SK-N-SH treated with all-trans-retinoic acid at 6 μM for 48 hours (cell line): ENCODE data around the gene TMEM250.

Experiments
- ATAC-seq: fragments of 200-7000 bp; cut with Tn5 transposase; 3 replicates; pipeline ENCODE4 v1.9.1; 2020; ENCODE audit warnings: mild to moderate bottlenecking, moderate library complexity
- ARNTL ChIP-seq: fragments of 450-650 bp; formaldehyde crosslinking; IDR thresholded peaks from 2 replicates; pipeline ENCODE4 v1.5.0; 2020; ENCODE audit warnings: low read depth, mild to moderate bottlenecking, moderate library complexity, borderline replicate concordance
- BACH2 ChIP-seq: fragments of 250-450 bp; sonication (Bioruptor Pico); IDR thresholded peaks from 2 replicates; pipeline ENCODE4 v1.9.0; 2021; ENCODE audit warnings: mild to moderate bottlenecking, borderline replicate concordance
- CSDC2 ChIP-seq: fragments of 250-450 bp; sonication (Bioruptor Pico); IDR thresholded peaks from 2 replicates; pipeline ENCODE4 v1.5.0; 2020; ENCODE audit warnings: mild to moderate bottlenecking, moderate library complexity
- ESRRG ChIP-seq: fragments of 250-450 bp; sonication (Bioruptor Pico); IDR thresholded peaks from 2 replicates; pipeline ENCODE4 v1.6.1; 2021; ENCODE audit warnings: mild to moderate bottlenecking
- GLIS3 ChIP-seq: fragments of 250-450 bp; sonication (Bioruptor Pico); IDR thresholded peaks from 2 replicates; pipeline ENCODE4 v1.5.0; 2020; ENCODE audit warnings: mild to moderate bottlenecking, moderate library complexity
- ISL1 ChIP-seq: fragments of 250-450 bp; sonication (Bioruptor Pico); IDR thresholded peaks from 2 replicates; pipeline ENCODE4 v2.1.2; 2022; ENCODE audit warnings: mild to moderate bottlenecking, moderate library complexity
- OSR1 ChIP-seq: fragments of 250-450 bp; sonication (Bioruptor Pico); IDR thresholded peaks from 2 replicates; pipeline ENCODE4 v1.8.0; 2022; ENCODE audit warnings: moderate library complexity, mild to moderate bottlenecking, inconsistent platforms
- PPARA ChIP-seq: fragments of 250-450 bp; sonication (Bioruptor Pico); IDR thresholded peaks from 2 replicates; pipeline ENCODE4 v1.5.0; 2020; ENCODE audit warnings: mild to moderate bottlenecking, borderline replicate concordance
- RARB ChIP-seq: fragments of 250-450 bp; sonication (Bioruptor Pico); IDR thresholded peaks from 2 replicates; pipeline ENCODE4 v1.8.0; 2021; ENCODE audit warnings: mild to moderate bottlenecking, moderate library complexity
- SNAI2 ChIP-seq: fragments of 250-450 bp; sonication (Bioruptor Pico); IDR thresholded peaks from 2 replicates; pipeline ENCODE4 v1.5.0; 2020; ENCODE audit warnings: mild to moderate bottlenecking, moderate library complexity
- TCF4 ChIP-seq: fragments of 250-450 bp; sonication (Bioruptor Pico); IDR thresholded peaks from 2 replicates; pipeline ENCODE4 v1.8.0; 2021; ENCODE audit warnings: mild to moderate bottlenecking, moderate library complexity, borderline replicate concordance
- TOX ChIP-seq: fragments of 250-450 bp; sonication (Bioruptor Pico); IDR thresholded peaks from 2 replicates; pipeline ENCODE4 v1.8.0; 2021; ENCODE audit warnings: mild to moderate bottlenecking, moderate library complexity, borderline replicate concordance
- ZC3H10 ChIP-seq: fragments of 250-450 bp; sonication (Bioruptor Pico); IDR thresholded peaks from 2 replicates; pipeline ENCODE4 v1.5.1; 2021; ENCODE audit warnings: mild to moderate bottlenecking, moderate library complexity
- ZFP3 ChIP-seq: fragments of 250-450 bp; sonication (Bioruptor Pico); IDR thresholded peaks from 2 replicates; pipeline ENCODE4 v1.5.0; 2020; ENCODE audit warnings: mild to moderate bottlenecking, moderate library complexity
- ZFP30 ChIP-seq: fragments of 450-650 bp; formaldehyde crosslinking; IDR thresholded peaks from 2 replicates; pipeline ENCODE4 v1.5.0; 2022; ENCODE audit warnings: mild to moderate bottlenecking, moderate library complexity
- ZNF565 ChIP-seq: fragments of 450-650 bp; formaldehyde crosslinking; conservative IDR thresholded peaks from 2 replicates; pipeline ENCODE4 v1.5.0; 2020; ENCODE audit warnings: low read depth, mild to moderate bottlenecking, moderate library complexity
- ZNF70 ChIP-seq: fragments of 450-650 bp; formaldehyde crosslinking; IDR thresholded peaks from 2 replicates; pipeline ENCODE4 v1.5.0; 2020; ENCODE audit warnings: mild to moderate bottlenecking, moderate library complexity
- ZNF8 ChIP-seq: fragments of 450-650 bp; formaldehyde crosslinking; IDR thresholded peaks from 2 replicates; pipeline ENCODE4 v1.5.0; 2020; ENCODE audit warnings: mild to moderate bottlenecking, moderate library complexity
- TF ChIP-seq, protein P1 (sequence below): fragments of 250-450 bp; sonication (Bioruptor Pico); IDR thresholded peaks from 2 replicates; pipeline ENCODE4 v1.5.1; 2020; ENCODE audit warnings: low read depth, mild to moderate bottlenecking, moderate library complexity
- TF ChIP-seq, protein P2 (sequence below): fragments of 250-450 bp; sonication (Bioruptor Pico); IDR thresholded peaks from 2 replicates; pipeline ENCODE4 v1.5.1; 2021; ENCODE audit warnings: mild to moderate bottlenecking, moderate library complexity
- TF ChIP-seq, protein P3 (sequence below): fragments of 250-450 bp; sonication (Bioruptor Pico); IDR thresholded peaks from 2 replicates; pipeline ENCODE4 v1.8.0; 2021; ENCODE audit warnings: low read depth, mild to moderate bottlenecking, moderate library complexity, borderline replicate concordance
- TF ChIP-seq, protein P4 (sequence below): fragments of 250-450 bp; sonication (Bioruptor Pico); IDR thresholded peaks from 2 replicates; pipeline ENCODE4 v1.8.0; 2020; ENCODE audit warnings: mild to moderate bottlenecking, moderate library complexity, borderline replicate concordance
- TF ChIP-seq, protein P5 (sequence below): fragments of 250-450 bp; sonication (Bioruptor Pico); IDR thresholded peaks from 2 replicates; pipeline ENCODE4 v1.5.0; 2020; ENCODE audit warnings: mild to moderate bottlenecking, moderate library complexity

The TMEM250 gene

DNA sequence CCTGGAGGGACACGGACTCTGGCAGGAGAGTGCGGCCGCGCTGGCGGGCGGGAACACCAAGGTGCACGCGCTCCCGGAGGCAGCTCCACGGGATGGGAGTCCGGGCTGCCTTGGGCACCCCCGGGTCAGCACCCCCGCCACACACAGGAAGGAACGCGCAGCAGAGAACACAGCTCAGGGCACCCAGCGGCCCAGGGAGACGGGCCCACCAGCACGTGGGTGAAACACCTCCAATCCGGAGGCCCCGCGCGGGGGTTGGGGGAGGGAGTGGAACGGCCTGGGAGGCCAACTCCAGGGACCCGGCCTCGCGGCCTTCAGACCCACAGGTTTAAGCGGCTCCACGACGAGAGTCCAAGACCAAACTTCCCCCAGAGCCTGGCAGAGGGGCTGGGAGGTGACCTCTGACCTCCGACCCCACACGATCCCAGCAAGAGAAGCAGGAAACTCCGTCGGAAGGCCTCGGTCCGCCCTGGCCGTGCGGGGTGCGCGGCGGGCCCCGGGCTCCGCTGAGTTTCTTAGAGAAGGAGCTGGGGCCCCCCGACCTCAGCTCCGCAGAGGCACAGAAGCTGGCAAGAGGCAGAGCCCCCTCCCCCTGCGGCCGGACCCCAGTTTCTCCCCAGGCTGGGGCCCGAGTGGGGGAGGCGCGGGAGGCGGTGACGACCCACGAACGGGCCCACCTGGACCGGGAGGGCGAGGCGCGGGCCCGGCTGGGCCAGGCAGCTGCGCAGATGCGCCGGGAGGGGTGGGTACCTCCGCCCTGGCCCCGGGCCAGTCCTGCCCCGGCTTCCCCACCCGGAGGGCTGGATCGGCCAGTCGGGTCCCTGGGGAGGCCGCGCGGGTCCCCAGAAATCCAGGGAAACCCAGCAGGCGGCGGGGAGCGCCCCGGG lies 24.4 kb downstream of the TMEM250 start:
- no peak for ATAC-seq
- TF ChIP-seq BACH2 (CRISPR knock-in tag), result no peak
- TF ChIP-seq, protein P1, sequence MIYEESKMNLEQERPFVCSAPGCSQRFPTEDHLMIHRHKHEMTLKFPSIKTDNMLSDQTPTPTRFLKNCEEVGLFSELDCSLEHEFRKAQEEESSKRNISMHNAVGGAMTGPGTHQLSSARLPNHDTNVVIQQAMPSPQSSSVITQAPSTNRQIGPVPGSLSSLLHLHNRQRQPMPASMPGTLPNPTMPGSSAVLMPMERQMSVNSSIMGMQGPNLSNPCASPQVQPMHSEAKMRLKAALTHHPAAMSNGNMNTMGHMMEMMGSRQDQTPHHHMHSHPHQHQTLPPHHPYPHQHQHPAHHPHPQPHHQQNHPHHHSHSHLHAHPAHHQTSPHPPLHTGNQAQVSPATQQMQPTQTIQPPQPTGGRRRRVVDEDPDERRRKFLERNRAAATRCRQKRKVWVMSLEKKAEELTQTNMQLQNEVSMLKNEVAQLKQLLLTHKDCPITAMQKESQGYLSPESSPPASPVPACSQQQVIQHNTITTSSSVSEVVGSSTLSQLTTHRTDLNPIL (CRISPR knock-in tag), result no peak
- no peak for TF ChIP-seq GLIS3 (CRISPR knock-in tag)
- no peak for TF ChIP-seq ZNF565 (CRISPR knock-in tag)
- no peak for TF ChIP-seq ZFP30 (CRISPR knock-in tag)
- no peak for TF ChIP-seq PPARA (CRISPR knock-in tag)
- TF ChIP-seq ZNF70 (CRISPR knock-in tag), result no peak
- TF ChIP-seq OSR1 (CRISPR knock-in tag), result no peak
- TF ChIP-seq, protein P2, sequence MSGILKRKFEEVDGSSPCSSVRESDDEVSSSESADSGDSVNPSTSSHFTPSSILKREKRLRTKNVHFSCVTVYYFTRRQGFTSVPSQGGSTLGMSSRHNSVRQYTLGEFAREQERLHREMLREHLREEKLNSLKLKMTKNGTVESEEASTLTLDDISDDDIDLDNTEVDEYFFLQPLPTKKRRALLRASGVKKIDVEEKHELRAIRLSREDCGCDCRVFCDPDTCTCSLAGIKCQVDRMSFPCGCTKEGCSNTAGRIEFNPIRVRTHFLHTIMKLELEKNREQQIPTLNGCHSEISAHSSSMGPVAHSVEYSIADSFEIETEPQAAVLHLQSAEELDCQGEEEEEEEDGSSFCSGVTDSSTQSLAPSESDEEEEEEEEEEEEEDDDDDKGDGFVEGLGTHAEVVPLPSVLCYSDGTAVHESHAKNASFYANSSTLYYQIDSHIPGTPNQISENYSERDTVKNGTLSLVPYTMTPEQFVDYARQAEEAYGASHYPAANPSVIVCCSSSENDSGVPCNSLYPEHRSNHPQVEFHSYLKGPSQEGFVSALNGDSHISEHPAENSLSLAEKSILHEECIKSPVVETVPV (CRISPR knock-in tag), result no peak
- TF ChIP-seq ZC3H10 (CRISPR knock-in tag), result no peak
- no peak for TF ChIP-seq ISL1 (CRISPR knock-in tag)
- no peak for TF ChIP-seq RARB (CRISPR knock-in tag)
- TF ChIP-seq SNAI2, result no peak

DNA sequence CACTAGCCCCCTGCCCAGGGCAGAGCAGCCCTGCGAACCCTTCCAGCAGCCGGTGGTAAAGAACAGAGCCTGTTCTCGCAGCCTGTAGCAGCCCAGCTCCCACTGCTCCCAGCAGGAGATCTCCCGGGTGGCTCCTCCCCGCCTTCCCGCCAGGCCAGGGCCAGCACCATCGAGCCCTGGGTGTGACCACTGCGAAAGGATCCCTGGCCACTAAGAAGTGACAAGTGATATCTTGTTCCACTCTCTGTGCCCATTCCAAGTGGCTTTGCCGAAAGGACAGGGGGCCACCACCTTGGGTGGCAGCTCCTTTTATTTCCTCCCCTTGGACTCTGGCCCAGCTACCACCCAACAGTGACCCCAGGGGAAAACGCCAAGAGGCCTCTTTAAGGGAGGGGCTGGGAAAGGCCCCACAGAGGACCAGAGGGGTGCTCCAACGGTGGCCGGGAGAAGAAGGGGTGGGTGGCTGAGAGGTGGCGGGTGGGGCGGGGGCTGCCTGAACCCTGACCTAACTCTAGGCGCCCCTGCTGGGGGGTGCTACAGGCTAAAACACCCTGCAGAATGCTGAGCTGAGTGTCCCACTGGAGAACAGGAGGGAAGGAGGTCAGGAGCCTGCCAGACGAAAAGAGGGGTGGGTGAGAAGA lies 25.2 kb downstream of the TMEM250 start:
- TF ChIP-seq ZNF565 (CRISPR knock-in tag) (no peak), ZFP3 (CRISPR knock-in tag) (no peak), ZNF8 (CRISPR knock-in tag) (no peak), TOX (CRISPR knock-in tag) (no peak), TCF4 (CRISPR knock-in tag) (no peak), RARB (CRISPR knock-in tag) (no peak), ZNF70 (CRISPR knock-in tag) (no peak), ZFP30 (CRISPR knock-in tag) (no peak), ARNTL (CRISPR knock-in tag) (no peak), ISL1 (CRISPR knock-in tag) (no peak), SNAI2 (no peak), ESRRG (CRISPR knock-in tag) (no peak), CSDC2 (CRISPR knock-in tag) (no peak), ZC3H10 (CRISPR knock-in tag) (no peak), PPARA (CRISPR knock-in tag) (no peak)
- TF ChIP-seq, protein P3, sequence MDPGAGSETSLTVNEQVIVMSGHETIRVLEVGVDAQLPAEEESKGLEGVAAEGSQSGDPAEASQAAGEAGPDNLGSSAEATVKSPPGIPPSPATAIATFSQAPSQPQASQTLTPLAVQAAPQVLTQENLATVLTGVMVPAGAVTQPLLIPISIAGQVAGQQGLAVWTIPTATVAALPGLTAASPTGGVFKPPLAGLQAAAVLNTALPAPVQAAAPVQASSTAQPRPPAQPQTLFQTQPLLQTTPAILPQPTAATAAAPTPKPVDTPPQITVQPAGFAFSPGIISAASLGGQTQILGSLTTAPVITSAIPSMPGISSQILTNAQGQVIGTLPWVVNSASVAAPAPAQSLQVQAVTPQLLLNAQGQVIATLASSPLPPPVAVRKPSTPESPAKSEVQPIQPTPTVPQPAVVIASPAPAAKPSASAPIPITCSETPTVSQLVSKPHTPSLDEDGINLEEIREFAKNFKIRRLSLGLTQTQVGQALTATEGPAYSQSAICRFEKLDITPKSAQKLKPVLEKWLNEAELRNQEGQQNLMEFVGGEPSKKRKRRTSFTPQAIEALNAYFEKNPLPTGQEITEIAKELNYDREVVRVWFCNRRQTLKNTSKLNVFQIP, result no peak
- TF ChIP-seq, protein P4, sequence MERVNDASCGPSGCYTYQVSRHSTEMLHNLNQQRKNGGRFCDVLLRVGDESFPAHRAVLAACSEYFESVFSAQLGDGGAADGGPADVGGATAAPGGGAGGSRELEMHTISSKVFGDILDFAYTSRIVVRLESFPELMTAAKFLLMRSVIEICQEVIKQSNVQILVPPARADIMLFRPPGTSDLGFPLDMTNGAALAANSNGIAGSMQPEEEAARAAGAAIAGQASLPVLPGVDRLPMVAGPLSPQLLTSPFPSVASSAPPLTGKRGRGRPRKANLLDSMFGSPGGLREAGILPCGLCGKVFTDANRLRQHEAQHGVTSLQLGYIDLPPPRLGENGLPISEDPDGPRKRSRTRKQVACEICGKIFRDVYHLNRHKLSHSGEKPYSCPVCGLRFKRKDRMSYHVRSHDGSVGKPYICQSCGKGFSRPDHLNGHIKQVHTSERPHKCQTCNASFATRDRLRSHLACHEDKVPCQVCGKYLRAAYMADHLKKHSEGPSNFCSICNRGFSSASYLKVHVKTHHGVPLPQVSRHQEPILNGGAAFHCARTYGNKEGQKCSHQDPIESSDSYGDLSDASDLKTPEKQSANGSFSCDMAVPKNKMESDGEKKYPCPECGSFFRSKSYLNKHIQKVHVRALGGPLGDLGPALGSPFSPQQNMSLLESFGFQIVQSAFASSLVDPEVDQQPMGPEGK, result no peak
- TF ChIP-seq, protein P2 (CRISPR knock-in tag), result no peak
- TF ChIP-seq, protein P5, sequence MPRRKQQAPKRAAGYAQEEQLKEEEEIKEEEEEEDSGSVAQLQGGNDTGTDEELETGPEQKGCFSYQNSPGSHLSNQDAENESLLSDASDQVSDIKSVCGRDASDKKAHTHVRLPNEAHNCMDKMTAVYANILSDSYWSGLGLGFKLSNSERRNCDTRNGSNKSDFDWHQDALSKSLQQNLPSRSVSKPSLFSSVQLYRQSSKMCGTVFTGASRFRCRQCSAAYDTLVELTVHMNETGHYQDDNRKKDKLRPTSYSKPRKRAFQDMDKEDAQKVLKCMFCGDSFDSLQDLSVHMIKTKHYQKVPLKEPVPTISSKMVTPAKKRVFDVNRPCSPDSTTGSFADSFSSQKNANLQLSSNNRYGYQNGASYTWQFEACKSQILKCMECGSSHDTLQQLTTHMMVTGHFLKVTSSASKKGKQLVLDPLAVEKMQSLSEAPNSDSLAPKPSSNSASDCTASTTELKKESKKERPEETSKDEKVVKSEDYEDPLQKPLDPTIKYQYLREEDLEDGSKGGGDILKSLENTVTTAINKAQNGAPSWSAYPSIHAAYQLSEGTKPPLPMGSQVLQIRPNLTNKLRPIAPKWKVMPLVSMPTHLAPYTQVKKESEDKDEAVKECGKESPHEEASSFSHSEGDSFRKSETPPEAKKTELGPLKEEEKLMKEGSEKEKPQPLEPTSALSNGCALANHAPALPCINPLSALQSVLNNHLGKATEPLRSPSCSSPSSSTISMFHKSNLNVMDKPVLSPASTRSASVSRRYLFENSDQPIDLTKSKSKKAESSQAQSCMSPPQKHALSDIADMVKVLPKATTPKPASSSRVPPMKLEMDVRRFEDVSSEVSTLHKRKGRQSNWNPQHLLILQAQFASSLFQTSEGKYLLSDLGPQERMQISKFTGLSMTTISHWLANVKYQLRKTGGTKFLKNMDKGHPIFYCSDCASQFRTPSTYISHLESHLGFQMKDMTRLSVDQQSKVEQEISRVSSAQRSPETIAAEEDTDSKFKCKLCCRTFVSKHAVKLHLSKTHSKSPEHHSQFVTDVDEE (CRISPR knock-in tag), result no peak
- TF ChIP-seq, all 23 proteins: peak for 0
- ATAC-seq, result peak; percentile 13; the same call in 2 of the 3 replicates
